IMR-90 (cell line): ENCODE data around the gene AKAP7. TPM values are rescaled to one million over a fixed set of nuclear protein-coding genes. Genes with fewer than 3 reads are reported as not detected.

Experiments
- ATAC-seq: fragments of 200-7000 bp; cut with Tn5 transposase; 2 replicates; pipeline ENCODE4 v1.9.1; 2020; ENCODE audit warnings: low read depth, mild to moderate bottlenecking, moderate library complexity
- BruUV-seq: library from RNA; stranded (reverse); fragments of 400-500 nt; replicated peaks from 2 replicates; lab custom pipeline; 2021; lab: Mats Ljungman, UMichigan
- CTCF ChIA-PET: fragments of 300-600 bp; formaldehyde crosslinking; extraction: SDS; loops from one replicate; lab custom pipeline; 2021; ENCODE audit warnings: antibody characterized with exemption; lab: Yijun Ruan, JAX
- POLR2A ChIA-PET: fragments of 300-600 bp; sonication (Branson Sonifier 250); formaldehyde crosslinking; loops from one replicate; lab custom pipeline; 2022; ENCODE audit warnings: antibody characterized with exemption; ENCODE audit not compliant: unreplicated experiment; lab: Charles Lee
- DNase-seq: peaks from one replicate; pipeline ENCODE4 v3.0.0; 2013
- H2AFZ ChIP-seq: replicated peaks from 2 replicates; pipeline ENCODE3; 2013; ENCODE audit warnings: low read length, mild to moderate bottlenecking; ENCODE audit not compliant: poor library complexity
- H2AK5ac ChIP-seq: 2 replicates; pipeline ENCODE4 v1.6.1; 2013; ENCODE audit warnings: low read depth, low read length, inconsistent platforms
- H2AK9ac ChIP-seq: replicated peaks from 2 replicates; pipeline ENCODE3; 2013; ENCODE audit warnings: mild to moderate bottlenecking, low read depth, low read length, moderate library complexity; ENCODE audit not compliant: poor library complexity
- H2BK120ac ChIP-seq: 2 replicates; pipeline ENCODE4 v1.6.1; 2013; ENCODE audit warnings: low read depth, low read length, inconsistent platforms
- H2BK15ac ChIP-seq: 3 replicates; pipeline ENCODE4 v1.6.1; 2013; ENCODE audit warnings: low read depth, low read length, inconsistent platforms
- H2BK20ac ChIP-seq: 2 replicates; pipeline ENCODE4 v1.6.1; 2013; ENCODE audit warnings: low read depth, mild to moderate bottlenecking, inconsistent platforms, low read length, moderate library complexity
- H2BK5ac ChIP-seq: 2 replicates; pipeline ENCODE4 v1.6.1; 2013; ENCODE audit warnings: mild to moderate bottlenecking, low read depth, low read length, inconsistent platforms; ENCODE audit not compliant: poor library complexity, severe bottlenecking
- H3K14ac ChIP-seq: replicated peaks from 2 replicates; pipeline ENCODE4 v1.6.1; 2013; ENCODE audit warnings: low read depth, low read length, inconsistent platforms
- H3K18ac ChIP-seq: 2 replicates; pipeline ENCODE4 v1.6.1; 2013; ENCODE audit warnings: low read depth, low read length, control low read depth
- H3K23ac ChIP-seq: 2 replicates; pipeline ENCODE4 v1.6.1; 2013; ENCODE audit warnings: low read depth, low read length, inconsistent platforms
- H3K27ac ChIP-seq: 2 replicates; pipeline ENCODE4 v1.5.1; 2013; ENCODE audit warnings: mild to moderate bottlenecking, control low read depth, low read length; ENCODE audit not compliant: insufficient read depth
- H3K27me3 ChIP-seq: 2 replicates; pipeline ENCODE4 v1.6.1; 2013; ENCODE audit warnings: low read length; ENCODE audit not compliant: control insufficient read depth, insufficient read depth
- H3K36me3 ChIP-seq: 2 replicates; pipeline ENCODE4 v1.6.1; 2013; ENCODE audit warnings: low read length, mixed read lengths; ENCODE audit not compliant: control insufficient read depth, insufficient read depth
- H3K4ac ChIP-seq: 2 replicates; pipeline ENCODE4 v1.6.1; 2013; ENCODE audit warnings: low read depth, low read length, inconsistent platforms
- H3K4me1 ChIP-seq: 2 replicates; pipeline ENCODE4 v1.6.1; 2013; ENCODE audit warnings: low read length, mixed read lengths; ENCODE audit not compliant: control insufficient read depth, insufficient read depth
- H3K4me2 ChIP-seq: 2 replicates; pipeline ENCODE4 v1.6.1; 2013; ENCODE audit warnings: low read depth, mild to moderate bottlenecking, control low read depth, low read length, moderate library complexity
- H3K4me3 ChIP-seq: 2 replicates; pipeline ENCODE4 v1.5.1; 2013; ENCODE audit warnings: low read depth, mild to moderate bottlenecking, control low read depth, low read length, moderate library complexity; ENCODE audit not compliant: insufficient read depth
- H3K56ac ChIP-seq: 2 replicates; pipeline ENCODE4 v1.6.1; 2013; ENCODE audit warnings: low read length, inconsistent platforms; ENCODE audit not compliant: insufficient read depth; ENCODE audit errors: extremely low read depth
- H3K79me1 ChIP-seq, 2 experiments: 2 replicates each; pipeline ENCODE4 v1.6.1; 2013; ENCODE audit warnings: low read length in 2 of 2, inconsistent platforms in 1 of 2, low read depth in 1 of 2
- H3K9ac ChIP-seq: 2 replicates; pipeline ENCODE4 v1.6.1; 2013; ENCODE audit warnings: low read depth, low read length, control low read depth
- H3K9me1 ChIP-seq: 2 replicates; pipeline ENCODE4 v1.6.1; 2013; ENCODE audit warnings: low read length, inconsistent platforms; ENCODE audit not compliant: insufficient read depth
- H3K9me3 ChIP-seq: 2 replicates; pipeline ENCODE4 v1.6.1; 2013; ENCODE audit warnings: low read length; ENCODE audit not compliant: control insufficient read depth, insufficient read depth
- H4K20me1 ChIP-seq: 2 replicates; pipeline ENCODE4 v1.6.1; 2013; ENCODE audit warnings: low read length, inconsistent platforms; ENCODE audit not compliant: insufficient read depth
- H4K5ac ChIP-seq: 2 replicates; pipeline ENCODE4 v1.6.1; 2013; ENCODE audit warnings: mild to moderate bottlenecking, low read depth, low read length, control low read depth
- H4K8ac ChIP-seq, 2 experiments: 2 replicates each; pipeline ENCODE4 v1.6.1; 2013; ENCODE audit warnings: low read depth in 2 of 2, low read length in 2 of 2, control low read depth in 1 of 2, inconsistent platforms in 1 of 2
- H4K91ac ChIP-seq: 2 replicates; pipeline ENCODE4 v1.6.1; 2013; ENCODE audit warnings: low read depth, low read length, inconsistent platforms; ENCODE audit not compliant: insufficient read depth
- BHLHE40 ChIP-seq: fragments of 150-350 bp; IDR thresholded peaks from 2 replicates; pipeline ENCODE4 v1.6.1; 2016; ENCODE audit warnings: mild to moderate bottlenecking, low read depth, low read length
- MXI1 ChIP-seq: IDR thresholded peaks from 2 replicates; pipeline ENCODE4 v1.6.1; 2012; ENCODE audit warnings: low read depth, mild to moderate bottlenecking, low read length, moderate library complexity, borderline replicate concordance
- WGBS, 2 experiments: methylation state at CpG; one replicate each; pipeline versions ENCODE4 v1.1.5 to v1.1.7; 2013; ENCODE audit warnings: missing lambda C conversion rate in 2 of 2; ENCODE audit not compliant: insufficient read length in 1 of 2; ENCODE audit errors: extremely low coverage in 2 of 2; 5-methylcytosine and 5-hydroxymethylcytosine counted together
- dilution Hi-C: fragments of 300-500 bp; cut with HindIII; formaldehyde crosslinking; loops from one replicate; pipeline ENCODE4 v1.14.3; 2018; ENCODE audit warnings: low sequenced_read_pairs; ENCODE audit not compliant: unreplicated experiment
- in situ Hi-C: fragments of 300-500 bp; cut with MboI; formaldehyde crosslinking; loops from 3 replicates; pipeline ENCODE4 v1.14.3; 2019; ENCODE audit warnings: low sequenced_read_pairs, inconsistent platforms, mixed read lengths
- intact Hi-C: fragments of 100-400 bp; cut with micrococcal nuclease; formaldehyde crosslinking; loops from 2 replicates; pipeline ENCODE4 v1.10.0; 2022
- polyA plus RNA-seq, 3 experiments: library from polyadenylated mRNA; depleted of rRNA; stranded (reverse); fragments of >200 nt; gene quantifications; 2 replicates each; pipeline ENCODE4 v1.2.3, GENCODE V29; 2012; ENCODE audit warnings: low replicate concordance in 1 of 3
- total RNA-seq: library from RNA; depleted of rRNA; stranded (reverse); fragments of >200 nt; gene quantifications from 2 replicates; pipeline ENCODE4 v1.2.3, GENCODE V29; 2012

AKAP7 gene
- total and polyA plus RNA-seq, 2 of the 4 experiments (the other 2 are of a cell fraction) = 0.54 to 1.1 TPM

DNA sequence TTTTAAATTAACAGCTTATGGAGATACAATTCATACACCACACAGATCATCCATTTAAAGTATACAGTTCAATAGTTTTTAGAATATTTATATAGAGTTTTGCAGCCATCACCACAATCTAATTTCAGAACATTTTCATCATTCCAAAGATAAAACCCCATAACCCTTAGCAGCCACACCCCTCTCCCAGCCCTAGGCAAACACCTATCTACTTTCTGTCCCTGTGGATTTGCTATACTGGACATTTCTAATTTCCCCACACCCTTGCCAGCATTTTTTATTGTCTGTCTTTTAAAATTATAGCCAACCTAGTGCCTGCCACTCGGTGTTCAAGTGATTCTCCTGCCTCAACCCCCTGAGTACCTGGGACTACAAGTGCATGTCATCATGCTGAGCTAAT lies 23.0 kb upstream of the AKAP7 start:
- ChIA-PET POLR2A (no interaction called here), CTCF (no interaction called here)
- no peak for TF ChIP-seq BHLHE40
- no peak for TF ChIP-seq MXI1
- Histone ChIP-seq H3K4me3 (no peak overlapping the region), H3K4me1 (peaks cover 2% of the 10 kb centered on the region; the same call in 1 of the 2 replicates), H3K9me1 (peaks cover 4% of the 10 kb centered on the region), H3K4me2 (no peak overlapping the region), H3K14ac (no peak overlapping the region), H2BK120ac (0 out of 2 replicates have a peak overlapping the region, but pooled peaks have one; percentile 3), H2AK9ac (no peak overlapping the region), H3K79me1 (0 out of 4 replicates have a peak, but pooled peaks cover 0 to 3% of the 10 kb centered on the region in 2 experiments), H4K20me1 (no peaks in the 10 kb centered on the region), H4K5ac (no peak overlapping the region), H3K9me3 (no peaks in the 10 kb centered on the region), H3K36me3 (no peaks in the 10 kb centered on the region), H2AK5ac (peak overlapping the region; percentile 49; the same call in 1 of the 2 replicates), H3K27me3 (no peaks in the 10 kb centered on the region), H3K23ac (no peak overlapping the region), H4K8ac (no peak overlapping the region), H3K4ac (no peak overlapping the region), H3K18ac (no peak overlapping the region), H3K56ac (no peak overlapping the region), H2AFZ (no peak overlapping the region), H3K9ac (no peak overlapping the region), H3K27ac (no peak overlapping the region), H2BK15ac (no peak overlapping the region), H2BK20ac (no peak overlapping the region), H2BK5ac (no peak overlapping the region), H4K91ac (peak overlapping the region; percentile 9; the same call in 1 of the 2 replicates)
- ATAC-seq (no peak), DNase-seq (no peak)
- intact Hi-C loops (no loop called here), dilution Hi-C loops (no loop called here), in situ Hi-C loops (no loop called here)
- no TSS peak for BruUV-seq
- no CpG with 5 or more reads among the region's 1 CpG for WGBS, 2 experiments
